GM21367 (cell line): ENCODE data around the gene CERK.
A peak's percentile ranks its signal among the peaks of the same experiment; 100 is the strongest.
"Not testable (repeated sequence)": the region's sequence is repeated elsewhere in the genome, so short reads cannot be mapped to it uniquely, and the experiment has no call there.

Experiments used
- ATAC-seq: cut with Tn5 transposase; IDR thresholded peaks from one replicate; pipeline ENCODE4 v1.9.1; 2021; ENCODE audit not compliant: unreplicated experiment

The CERK gene, protein sequence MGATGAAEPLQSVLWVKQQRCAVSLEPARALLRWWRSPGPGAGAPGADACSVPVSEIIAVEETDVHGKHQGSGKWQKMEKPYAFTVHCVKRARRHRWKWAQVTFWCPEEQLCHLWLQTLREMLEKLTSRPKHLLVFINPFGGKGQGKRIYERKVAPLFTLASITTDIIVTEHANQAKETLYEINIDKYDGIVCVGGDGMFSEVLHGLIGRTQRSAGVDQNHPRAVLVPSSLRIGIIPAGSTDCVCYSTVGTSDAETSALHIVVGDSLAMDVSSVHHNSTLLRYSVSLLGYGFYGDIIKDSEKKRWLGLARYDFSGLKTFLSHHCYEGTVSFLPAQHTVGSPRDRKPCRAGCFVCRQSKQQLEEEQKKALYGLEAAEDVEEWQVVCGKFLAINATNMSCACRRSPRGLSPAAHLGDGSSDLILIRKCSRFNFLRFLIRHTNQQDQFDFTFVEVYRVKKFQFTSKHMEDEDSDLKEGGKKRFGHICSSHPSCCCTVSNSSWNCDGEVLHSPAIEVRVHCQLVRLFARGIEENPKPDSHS

GRCh38 chr22:46737976-46738646, at the start of gene CERK:
CERK (minus strand) TSS chr22:46738252; CDS start chr22:46738148, 104 bp downstream.
- no peak for ATAC-seq

DNA sequence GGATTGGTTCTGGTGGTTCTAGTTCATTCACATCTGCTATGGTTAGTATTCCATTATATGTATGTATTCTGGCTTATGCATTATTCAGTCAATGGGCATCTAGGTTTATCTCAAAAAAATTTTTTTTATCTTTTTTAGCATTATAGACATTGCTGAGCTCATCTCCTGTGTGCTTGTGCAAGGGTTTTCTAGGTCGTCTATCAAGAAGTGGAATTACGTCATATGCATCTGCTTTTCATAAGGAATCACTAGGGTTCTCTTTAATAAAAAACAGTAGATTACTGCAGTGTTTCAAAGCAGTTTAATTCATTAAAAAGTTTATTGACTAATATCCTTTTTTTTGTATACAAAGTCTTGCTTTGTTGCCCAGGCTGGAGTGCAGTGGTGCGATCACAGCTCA, 45.7 kb upstream of the CERK start:
- ATAC-seq: no peak

GRCh38 chr22:46782200-46782599, 44.1 kb upstream of the CERK start:
- not testable (repeated sequence) for ATAC-seq

- ATAC-seq: no peak
Observed at GRCh38 chr22:46781291-46781690, 43.2 kb upstream of the CERK start.

DNA sequence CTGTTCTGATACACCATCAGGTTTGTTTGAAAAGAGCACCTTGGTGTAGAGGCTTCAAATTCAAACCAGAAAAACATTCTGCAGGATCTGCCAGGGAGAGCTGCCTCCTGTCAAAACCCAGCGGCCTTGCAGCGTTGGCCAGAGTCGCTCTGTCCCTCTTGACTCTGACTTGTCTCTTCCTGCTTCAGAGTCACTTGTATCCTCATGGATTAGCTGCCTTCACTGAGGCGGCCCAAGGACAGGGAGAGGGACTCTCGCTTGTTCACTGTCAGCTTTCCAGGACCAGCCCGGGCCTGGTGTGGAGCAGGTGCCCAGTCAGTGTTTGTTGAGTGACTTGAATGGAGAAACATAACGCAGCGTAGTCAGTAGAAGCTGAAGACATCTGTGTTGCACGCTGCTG, 42.4 kb upstream of the CERK start:
- ATAC-seq: no peak

- ATAC-seq: no peak
Observed at GRCh38 chr22:46779651-46780050, 41.6 kb upstream of the CERK start.

GRCh38 chr22:46779023-46779422, 41.0 kb upstream of the CERK start:
- no peak for ATAC-seq

DNA sequence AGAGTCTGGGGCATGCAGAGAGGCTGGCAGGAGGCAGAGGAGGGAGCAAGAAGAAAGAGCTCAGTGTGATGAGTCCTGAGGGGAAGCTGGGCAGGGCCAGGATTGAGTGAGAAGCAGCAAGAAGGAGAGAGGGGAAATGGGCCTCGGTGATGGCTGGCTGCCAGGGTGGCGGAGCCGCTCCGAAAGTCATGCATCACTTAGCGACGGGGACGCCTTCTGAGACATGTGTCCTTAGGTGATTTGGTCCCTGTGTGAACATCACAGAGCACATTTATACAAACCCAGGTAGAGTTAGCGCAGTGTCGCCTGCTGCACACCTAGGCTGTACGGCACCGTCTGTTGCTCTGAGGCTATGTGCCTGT, 39.5 kb upstream of the CERK start:
- no peak for ATAC-seq

DNA sequence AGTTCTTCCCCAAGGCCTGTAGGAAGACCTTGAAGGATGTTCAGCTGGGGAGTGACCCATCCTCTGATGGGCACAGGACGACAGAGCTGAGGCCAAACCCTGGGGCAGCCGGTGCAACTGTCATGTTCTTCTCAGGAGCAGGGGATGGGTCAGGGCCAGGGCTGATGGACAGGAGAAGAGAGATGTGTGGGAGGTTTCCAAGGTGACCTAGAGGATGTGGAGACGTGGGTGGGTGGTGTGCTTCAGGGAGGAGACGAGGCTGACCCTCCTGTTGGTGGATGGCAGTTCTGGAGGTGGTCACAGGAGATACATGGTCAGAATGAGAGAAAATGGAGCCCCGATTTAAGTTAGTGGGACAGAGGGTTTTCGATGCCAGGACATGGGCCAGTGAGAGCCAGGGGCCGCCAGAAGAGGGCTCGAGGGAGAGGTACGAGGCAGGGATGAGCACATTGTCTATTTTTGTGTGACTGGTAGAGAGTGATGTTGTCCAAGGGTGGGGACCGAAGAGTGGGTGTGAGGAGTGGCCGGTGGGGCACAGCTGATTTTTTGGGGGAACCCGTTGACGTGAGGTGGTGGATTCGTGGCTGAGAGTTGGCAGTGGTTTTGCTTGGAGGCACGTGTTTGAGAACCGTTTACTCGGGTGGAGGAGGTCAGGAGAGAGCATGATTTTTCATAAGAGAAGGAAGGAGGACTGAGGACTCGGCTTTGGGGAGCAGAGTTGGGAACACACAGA, 39.0 kb upstream of the CERK start:
- no peak for ATAC-seq

- ATAC-seq: no peak
Observed at GRCh38 chr22:46775850-46776826, 38.1 kb upstream of the CERK start.

DNA sequence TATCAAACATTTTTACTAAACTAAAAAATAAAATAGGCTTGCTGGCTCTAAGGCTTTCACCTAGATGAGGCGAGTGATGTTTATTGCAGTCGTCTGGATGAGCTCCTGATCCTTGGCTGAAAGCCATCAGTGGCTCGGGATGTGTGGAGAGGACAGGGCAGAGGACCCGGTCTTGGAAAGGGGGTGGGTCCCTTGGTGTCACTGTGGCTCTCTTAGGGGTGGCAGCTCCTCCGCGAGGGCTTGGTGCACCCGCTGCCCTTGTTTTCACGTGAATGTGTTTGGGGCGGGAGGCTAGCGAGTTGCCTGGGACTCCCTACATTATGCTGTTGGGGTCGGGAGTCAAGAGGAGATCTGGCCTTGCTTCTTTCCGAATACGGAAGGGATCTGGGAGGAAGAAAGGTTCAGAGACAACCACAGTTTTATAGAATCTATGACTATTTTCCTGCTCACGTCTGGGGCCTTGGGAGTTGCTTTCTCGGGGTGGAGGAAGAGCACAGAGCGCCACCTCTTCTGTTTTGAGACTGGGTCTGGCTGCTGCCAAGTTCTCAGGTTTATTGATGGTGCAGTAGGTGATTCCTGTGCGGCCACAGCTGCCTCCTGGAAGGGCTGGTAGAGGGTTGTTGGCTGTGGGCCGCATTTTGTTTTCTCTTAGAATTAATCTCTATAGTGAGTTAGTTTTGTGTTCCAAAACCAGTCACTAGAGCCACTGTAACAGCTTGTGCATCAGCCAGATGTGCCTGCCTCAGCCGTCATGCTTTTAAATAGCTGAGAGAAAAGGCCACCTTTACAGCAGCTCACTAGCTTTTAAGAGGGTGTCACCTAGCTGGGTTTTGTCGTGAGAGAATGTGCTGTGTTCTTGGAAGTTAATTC, 37.2 kb upstream of the CERK start:
- no peak for ATAC-seq

DNA sequence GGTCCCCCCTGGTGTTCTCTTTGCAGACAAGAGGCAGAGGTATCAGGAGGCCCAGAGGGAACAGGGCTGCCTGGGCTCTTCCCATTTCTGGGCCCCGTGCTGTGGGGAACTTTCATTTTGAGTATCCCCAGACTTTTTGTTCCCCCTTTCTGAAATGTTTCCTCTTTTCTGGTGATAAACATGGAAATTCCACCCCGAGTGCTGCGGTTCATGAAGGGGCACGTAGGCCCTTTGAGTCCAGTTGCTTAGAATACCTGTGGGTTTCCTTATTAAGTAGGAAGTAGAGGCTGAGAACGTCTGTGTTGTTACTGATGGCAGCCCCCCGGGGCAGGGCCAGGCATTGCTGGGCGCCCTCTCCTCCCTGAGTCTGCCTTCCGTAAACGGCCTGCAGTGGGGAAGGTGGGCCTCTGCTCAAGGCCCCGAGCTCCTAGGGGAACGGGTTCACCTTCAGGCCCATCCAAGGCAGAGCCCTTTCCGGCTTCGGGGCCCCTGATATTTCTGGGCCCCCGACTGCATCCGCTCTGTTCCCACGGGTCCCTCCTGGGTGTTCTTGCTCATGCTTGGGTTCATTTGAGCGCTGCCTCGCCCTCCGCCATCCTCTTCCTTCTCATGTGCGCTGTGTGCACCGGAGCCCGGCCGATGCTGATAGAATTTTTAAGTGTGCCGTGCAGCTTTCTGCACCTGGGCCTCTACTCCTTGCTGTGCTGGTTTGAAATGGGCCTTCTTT, 36.4 kb upstream of the CERK start:
- ATAC-seq: peak; percentile 39

GRCh38 chr22:46773076-46773475, 35.0 kb upstream of the CERK start:
- ATAC-seq: no peak

DNA sequence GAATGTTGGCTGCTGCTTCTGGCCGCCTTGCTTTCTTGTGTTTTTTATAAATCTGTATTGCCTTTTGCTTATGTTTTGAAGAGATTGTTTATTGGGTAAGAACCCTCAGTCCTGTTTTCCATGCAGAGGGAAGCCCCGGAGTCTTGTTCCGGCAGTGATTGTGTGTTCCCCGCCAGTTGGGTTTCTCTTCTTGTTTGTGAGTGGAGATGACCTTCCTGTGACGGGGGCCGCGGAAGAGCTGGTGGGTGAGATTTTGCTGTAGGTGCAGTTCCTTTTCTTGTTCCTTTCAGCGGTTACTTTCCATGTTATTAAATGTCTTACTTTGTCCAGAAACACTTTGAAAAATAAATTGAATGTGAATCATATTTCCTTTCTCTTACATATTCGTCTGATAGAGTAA, 32.7 kb upstream of the CERK start:
- no peak for ATAC-seq

GRCh38 chr22:46770151-46770641, 32.1 kb upstream of the CERK start:
- no peak for ATAC-seq

DNA sequence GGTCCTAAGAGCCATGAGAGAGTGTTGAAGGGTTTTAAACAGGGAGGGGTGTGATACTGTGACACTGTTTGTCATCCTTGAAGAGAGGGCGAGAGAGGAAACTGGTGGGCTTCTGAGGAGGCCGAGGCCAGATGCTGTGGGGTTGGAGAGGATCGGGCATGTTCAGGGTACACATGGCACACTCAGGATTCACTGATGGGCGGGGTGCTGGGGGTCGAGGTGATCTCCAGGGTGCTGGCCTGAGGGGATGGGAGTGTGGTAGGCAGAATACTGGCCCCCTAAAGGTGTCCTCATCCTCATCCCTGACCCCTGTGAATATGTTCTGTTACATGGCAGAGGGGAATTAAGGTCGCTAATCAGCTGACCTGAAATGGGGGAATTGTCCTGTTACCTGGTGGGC, 31.7 kb upstream of the CERK start:
- ATAC-seq: no peak

- no peak for ATAC-seq
Observed at GRCh38 chr22:46769191-46769675, 31.2 kb upstream of the CERK start.

DNA sequence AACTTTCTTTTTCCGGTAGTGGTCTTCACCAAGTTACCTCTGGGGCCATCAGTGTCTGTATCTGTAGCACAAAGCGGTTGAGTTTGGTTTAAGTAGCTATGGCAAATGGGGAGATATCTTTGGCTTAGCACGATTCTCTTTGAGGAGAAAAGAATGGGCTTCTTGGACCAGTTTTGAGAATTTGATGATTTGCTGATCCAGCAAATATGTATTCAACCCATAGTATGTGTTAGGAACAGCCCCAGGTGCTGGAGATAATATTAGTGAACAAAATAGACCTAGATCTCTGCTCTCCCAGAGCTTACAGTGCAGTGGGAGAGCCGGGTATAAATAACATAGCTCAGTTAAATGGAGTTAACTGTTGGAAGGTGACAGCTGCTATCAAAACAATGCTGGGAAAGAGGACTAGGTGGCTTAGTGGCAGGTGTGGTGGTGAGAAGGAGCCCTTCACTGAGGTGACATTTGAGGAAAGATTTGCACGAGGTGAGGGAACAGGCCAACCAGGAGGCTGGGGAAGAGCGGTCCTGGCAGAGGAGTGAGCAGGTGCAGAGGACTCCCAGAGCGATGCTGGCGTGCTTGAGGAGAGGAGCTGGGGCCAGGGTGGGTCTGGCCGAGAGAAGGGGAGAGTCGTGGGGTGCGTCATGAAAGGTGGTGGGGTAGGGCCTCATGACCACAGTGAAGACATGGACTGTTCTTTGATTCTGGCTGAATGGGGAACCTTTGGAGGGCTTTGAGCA, 29.4 kb upstream of the CERK start:
- ATAC-seq: no peak
